ENCODE data around the gene ARHGEF19.
"Not testable (repeated sequence)": the region's sequence is repeated elsewhere in the genome, so short reads cannot be mapped to it uniquely, and the experiment has no call there.

The ARHGEF19 gene

GRCh38 chr1:16163608-16164212, 48.7 kb downstream of the ARHGEF19 start:
- FAIRE-seq, result not testable (repeated sequence)

- FAIRE-seq, result no peak
These were observed 50.2 kb downstream of the ARHGEF19 start for GRCh38 chr1:16162163-16162822.

- no peak for FAIRE-seq
These were observed 50.7 kb downstream of the ARHGEF19 start for GRCh38 chr1:16161717-16162116.

GRCh38 chr1:16158993-16159831, 53.2 kb downstream of the ARHGEF19 start:
- no peak for FAIRE-seq

- FAIRE-seq, result no peak
These were observed 54.4 kb downstream of the ARHGEF19 start for GRCh38 chr1:16158025-16158424.

- FAIRE-seq, result no peak
These were observed 55.5 kb downstream of the ARHGEF19 start for GRCh38 chr1:16156848-16157495.

- no peak for FAIRE-seq
These were observed 56.7 kb downstream of the ARHGEF19 start, which contains the start of gene EPHA2 for GRCh38 chr1:16155537-16156410. EPHA2 (minus strand) TSS chr1:16156069; CDS start chr1:16155932, 137 bp downstream.

- no peak for FAIRE-seq
These were observed 58.3 kb downstream of the ARHGEF19 start for GRCh38 chr1:16153999-16154673.

- FAIRE-seq, result no peak
These were observed 59.1 kb downstream of the ARHGEF19 start for GRCh38 chr1:16153096-16153998.

GRCh38 chr1:16152481-16153087, 59.9 kb downstream of the ARHGEF19 start:
- FAIRE-seq, result no peak

GRCh38 chr1:16151995-16152384, 60.5 kb downstream of the ARHGEF19 start:
- FAIRE-seq, result no peak

GRCh38 chr1:16151196-16151994, 61.1 kb downstream of the ARHGEF19 start:
- FAIRE-seq, result no peak

GRCh38 chr1:16150508-16150907, 61.9 kb downstream of the ARHGEF19 start:
- no peak for FAIRE-seq

GRCh38 chr1:16149702-16150488, 62.6 kb downstream of the ARHGEF19 start:
- FAIRE-seq, result no peak

- no peak for FAIRE-seq
These were observed 63.3 kb downstream of the ARHGEF19 start for GRCh38 chr1:16149146-16149545.

- no peak for FAIRE-seq
These were observed 63.9 kb downstream of the ARHGEF19 start for GRCh38 chr1:16148329-16149092.

Measured in colon (tissue), 2 donors.